Measurements from ENCODE around the gene FAAH.

FAAH gene

DNA sequence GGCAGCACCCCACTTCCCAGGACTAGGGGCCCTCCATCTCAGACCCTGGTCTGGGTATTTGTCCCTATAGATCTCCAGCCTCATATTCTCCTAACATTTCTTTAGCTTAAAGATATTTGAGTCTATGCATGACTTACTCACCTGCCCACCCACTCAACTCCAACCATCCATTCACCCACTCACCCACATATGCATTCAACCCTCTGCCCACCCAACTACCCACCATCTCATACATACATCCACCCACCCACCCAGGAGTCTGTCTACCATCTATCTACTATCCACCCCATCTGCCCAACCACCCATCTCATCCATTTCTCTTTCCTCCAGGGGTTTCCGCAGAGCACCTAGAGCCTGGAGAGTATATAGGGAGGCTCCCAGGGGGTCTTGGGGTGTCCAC lies 42.7 kb downstream of the FAAH start:
- TF ChIP-seq CTCF (IDR thresholded peaks at IDR 0.05; ENCODE audit: extremely low read depth, missing control alignments), result no peak
- no peak for DNase-seq (ENCODE audit: low spot score)

- no peak for DNase-seq (ENCODE audit: low spot score)
- no peak for TF ChIP-seq CTCF (IDR thresholded peaks at IDR 0.05; ENCODE audit: extremely low read depth, missing control alignments)
These were observed 43.6 kb downstream of the FAAH start for GRCh38 chr1:46437723-46438122.

GRCh38 chr1:46438346-46438745 lies 44.2 kb downstream of the FAAH start:
- no peak for TF ChIP-seq CTCF (IDR thresholded peaks at IDR 0.05; ENCODE audit: extremely low read depth, missing control alignments)
- no peak for DNase-seq (ENCODE audit: low spot score)

DNA sequence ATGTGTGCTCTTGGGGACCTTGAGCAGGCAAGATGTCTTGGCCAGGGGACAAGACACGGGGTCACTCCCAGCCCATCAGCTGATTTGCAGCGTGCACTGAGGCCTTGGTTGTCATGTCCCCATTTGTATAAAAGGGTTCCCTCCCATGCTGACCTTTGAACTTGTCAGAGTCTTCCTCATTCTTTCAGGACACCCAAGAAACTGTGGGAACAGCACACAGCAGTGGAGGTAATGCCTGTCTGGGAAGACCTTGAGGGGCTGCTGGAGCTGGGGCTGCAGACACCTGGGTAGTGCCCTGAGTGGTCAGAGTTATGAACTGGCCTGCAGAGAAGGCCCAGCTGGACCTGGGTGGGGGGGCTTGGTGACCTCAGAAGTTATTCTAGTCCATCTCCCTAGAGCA lies 46.4 kb downstream of the FAAH start:
- TF ChIP-seq CTCF (IDR thresholded peaks at IDR 0.05; ENCODE audit: extremely low read depth, missing control alignments), result no peak
- DNase-seq (ENCODE audit: low spot score), result no peak

DNA sequence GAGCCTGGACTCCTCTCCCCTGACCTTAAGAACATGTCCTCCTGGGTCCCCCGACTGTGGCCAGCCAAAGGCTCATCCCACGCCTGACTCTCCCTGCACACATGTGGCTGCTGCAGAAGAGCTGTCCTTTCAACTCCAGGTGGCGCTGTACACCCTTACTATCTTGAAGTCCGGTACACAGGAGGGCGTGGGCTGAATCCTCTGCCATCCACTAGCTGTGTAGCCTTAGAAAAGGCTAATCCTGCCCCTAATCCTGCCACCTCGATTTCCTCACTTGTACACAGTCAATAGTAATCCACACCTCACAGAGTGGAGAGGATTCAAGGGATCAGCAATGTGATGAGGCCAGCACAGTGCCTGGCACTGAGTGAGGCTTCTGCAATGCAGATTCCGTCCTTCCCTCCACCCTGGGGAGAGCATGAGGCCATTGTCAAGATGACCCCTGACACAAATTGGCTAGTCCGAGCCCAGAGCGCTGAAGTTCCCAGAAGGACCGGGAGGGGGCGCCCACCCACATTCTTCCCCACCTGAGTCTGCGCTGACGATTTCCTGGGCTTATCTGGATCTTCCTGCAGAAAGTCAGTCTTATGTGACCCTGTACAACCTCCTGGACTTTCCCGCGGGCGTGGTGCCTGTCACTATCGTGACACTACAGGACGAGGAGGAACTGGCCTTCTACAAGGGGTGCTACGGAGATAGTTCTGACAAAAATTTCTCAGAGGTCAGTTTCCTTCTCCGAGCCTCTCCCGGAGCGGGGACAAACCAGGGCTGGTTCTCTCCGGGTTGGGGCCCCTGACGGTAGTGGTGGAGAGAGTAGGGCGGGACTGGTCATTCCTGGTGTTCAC lies 48.4 kb downstream of the FAAH start:
- DNase-seq (ENCODE audit: low spot score), result peak; percentile 84
- peak; percentile 96 for TF ChIP-seq CTCF (IDR thresholded peaks at IDR 0.05; ENCODE audit: extremely low read depth, missing control alignments)

- TF ChIP-seq CTCF (IDR thresholded peaks at IDR 0.05; ENCODE audit: extremely low read depth, missing control alignments), result no peak
- DNase-seq (ENCODE audit: low spot score), result no peak
These were observed 50.3 kb downstream of the FAAH start for GRCh38 chr1:46444466-46444865.

DNA sequence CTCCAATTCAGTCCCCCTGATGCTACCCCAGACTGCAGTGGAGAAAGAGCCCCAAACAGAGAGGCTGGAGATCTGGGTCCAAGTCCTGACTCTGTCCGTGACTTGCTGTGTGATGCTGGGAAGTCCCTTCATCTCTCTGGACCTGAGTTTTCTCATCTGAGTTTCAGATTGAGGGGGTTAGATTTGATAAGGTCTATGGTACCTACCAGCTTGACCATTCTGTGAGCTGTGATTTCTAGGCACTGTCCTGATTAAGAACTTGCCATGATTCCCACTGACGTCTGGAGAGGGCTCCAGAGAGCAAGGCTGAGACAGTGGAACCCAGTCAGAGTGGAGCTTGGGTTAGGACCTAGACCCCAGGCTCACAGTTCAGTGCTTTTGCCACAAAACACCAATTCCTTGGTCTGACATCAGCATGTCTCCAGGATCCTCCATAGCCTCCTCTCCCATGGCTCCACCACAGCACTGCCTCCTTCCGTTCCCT lies 51.7 kb downstream of the FAAH start:
- TF ChIP-seq CTCF (IDR thresholded peaks at IDR 0.05; ENCODE audit: extremely low read depth, missing control alignments), result no peak
- DNase-seq (ENCODE audit: low spot score), result no peak
